GM12873 (cell line): ENCODE data around the gene ESR1.

Source experiments
- TF ChIP-seq, protein P1 (sequence below): IDR thresholded peaks from 2 replicates; pipeline ENCODE4 v1.5.1; 2012; ENCODE audit warnings: low read depth, mild to moderate bottlenecking, moderate library complexity, low read length, control low read depth; ENCODE audit not compliant: insufficient read depth; ENCODE audit errors: missing control alignments

Gene ESR1

DNA sequence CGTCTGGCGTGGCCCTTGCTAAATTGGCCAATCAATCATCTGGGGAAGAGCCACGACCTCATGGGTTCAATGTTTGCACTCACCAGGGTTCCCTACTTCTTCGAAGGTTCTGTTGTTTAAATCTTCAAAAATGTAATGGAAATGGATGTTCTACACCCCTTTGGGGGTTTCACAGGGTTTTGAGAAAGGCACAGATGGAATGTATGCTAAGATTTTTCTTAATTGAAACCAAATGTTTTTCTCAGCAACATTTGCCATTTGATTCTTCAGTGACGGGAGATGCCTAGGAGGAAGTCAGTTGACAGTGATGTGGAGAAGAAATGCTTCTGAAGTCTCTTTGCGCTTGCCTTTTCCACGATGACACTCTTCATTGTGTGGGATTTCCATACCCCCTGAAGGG is 312.3 kb downstream of the ESR1 start:
- TF ChIP-seq, protein P1, sequence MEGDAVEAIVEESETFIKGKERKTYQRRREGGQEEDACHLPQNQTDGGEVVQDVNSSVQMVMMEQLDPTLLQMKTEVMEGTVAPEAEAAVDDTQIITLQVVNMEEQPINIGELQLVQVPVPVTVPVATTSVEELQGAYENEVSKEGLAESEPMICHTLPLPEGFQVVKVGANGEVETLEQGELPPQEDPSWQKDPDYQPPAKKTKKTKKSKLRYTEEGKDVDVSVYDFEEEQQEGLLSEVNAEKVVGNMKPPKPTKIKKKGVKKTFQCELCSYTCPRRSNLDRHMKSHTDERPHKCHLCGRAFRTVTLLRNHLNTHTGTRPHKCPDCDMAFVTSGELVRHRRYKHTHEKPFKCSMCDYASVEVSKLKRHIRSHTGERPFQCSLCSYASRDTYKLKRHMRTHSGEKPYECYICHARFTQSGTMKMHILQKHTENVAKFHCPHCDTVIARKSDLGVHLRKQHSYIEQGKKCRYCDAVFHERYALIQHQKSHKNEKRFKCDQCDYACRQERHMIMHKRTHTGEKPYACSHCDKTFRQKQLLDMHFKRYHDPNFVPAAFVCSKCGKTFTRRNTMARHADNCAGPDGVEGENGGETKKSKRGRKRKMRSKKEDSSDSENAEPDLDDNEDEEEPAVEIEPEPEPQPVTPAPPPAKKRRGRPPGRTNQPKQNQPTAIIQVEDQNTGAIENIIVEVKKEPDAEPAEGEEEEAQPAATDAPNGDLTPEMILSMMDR = no peak

GRCh38 chr6:152121910-152122309 is 314.4 kb downstream of the ESR1 start:
- TF ChIP-seq, protein P1 = no peak

DNA sequence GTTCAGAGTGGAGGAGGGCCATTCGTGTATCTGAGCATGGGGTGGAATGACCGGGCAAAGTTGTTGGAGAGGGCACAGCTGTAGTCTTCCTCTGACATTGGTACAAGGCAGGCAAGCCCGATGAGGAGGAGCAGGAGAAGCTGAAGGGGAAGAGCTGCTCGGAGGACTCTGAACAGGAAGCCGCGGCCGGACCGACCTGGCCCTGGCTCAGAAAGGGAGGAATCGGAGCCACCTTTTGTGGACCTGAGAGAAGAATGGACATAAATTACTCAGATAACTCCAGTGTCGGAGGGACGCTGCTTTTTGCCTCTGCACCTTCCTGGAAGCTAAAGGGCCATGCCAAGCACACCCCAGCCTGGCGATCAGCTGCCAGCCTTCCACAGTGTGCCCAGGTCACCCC is 315.0 kb downstream of the ESR1 start:
- TF ChIP-seq, protein P1 = no peak

DNA sequence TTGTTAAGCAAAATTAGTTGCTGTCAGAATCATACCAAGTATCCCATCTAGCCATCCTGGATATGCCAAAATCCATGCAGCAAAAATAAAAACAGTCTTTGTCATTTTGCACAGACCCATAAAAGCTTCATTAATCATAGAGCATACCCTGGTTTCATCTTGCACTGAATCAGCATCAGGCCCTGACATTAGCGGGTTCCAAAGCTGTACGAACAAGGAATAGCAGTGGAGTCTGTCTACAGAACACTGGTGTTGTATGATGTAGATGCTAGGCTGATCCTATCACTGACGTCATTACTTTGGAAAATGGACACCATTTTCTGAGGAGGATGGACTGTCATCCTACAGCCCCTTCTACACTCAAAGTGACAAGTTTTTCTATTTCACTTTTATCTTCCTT is 315.6 kb downstream of the ESR1 start:
- TF ChIP-seq, protein P1 = no peak

DNA sequence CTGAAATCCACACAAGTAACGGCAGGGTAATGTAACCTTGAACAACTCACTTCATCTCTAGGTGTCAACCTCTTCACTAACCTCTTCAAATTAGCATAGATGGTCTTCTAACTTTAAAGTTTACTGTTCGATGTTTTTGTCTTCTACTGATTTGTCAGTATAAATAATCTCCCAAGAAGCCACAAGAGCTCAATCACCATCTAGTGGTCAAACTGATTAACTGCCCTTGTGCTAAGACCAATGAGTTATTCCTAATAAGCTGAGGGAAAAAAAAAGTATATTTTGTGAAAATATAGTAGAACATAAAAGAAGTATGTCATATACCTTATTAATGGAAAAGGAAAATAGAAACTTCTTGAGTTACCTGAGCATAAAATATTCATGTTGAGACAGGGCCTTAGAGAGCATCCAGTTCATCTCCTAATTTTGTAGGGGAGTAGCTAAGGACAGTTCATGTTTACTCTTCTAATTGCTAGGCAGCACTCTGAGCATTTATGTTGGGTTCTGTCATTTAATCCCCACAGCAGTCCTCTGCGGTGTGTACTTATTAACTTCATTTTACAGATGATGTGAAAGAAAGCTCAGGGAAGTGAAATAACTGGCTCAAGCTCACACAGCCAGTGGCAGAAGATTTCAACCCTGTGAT is 317.1 kb downstream of the ESR1 start:
- TF ChIP-seq, protein P1 = peak; percentile 59

DNA sequence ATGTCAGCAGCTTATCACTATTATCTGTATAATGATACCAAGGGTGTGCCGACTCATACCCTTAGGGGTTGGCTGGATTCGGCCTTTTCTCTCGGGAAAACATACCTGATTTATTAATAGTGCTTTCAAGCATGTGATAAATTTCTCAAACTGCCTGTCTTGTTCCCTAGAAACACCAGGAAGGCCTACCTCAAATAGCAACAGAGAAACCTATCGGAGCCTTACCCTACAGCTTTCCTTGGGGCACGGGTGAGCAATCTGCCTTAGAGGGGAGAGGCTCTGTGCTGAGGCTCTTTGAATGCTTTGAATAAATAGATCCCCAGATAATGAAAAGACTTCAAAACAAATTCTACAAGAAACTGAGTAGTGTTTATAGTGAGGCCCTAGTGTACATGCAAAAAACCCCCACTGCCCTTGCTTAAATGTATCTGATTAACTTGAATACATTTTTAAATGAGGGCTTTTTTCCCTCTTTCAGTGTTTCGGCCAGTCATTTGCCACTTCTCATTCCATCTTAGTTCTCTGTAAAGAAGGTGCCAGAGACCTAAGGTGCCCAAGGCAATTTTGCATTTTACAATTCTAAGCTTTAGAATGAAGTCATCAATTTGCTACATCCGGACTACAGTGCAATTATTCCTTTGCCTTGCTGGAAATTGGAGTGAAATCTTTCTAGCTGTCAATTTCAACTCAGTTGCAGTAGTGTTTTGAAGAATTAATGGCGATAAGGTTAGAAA is 320.1 kb downstream of the ESR1 start:
- TF ChIP-seq, protein P1 = no peak

GRCh38 chr6:152129691-152130151 is 322.2 kb downstream of the ESR1 start:
- TF ChIP-seq, protein P1 = no peak
